ENCODE data around the gene CFAP91.

CFAP91 gene

DNA sequence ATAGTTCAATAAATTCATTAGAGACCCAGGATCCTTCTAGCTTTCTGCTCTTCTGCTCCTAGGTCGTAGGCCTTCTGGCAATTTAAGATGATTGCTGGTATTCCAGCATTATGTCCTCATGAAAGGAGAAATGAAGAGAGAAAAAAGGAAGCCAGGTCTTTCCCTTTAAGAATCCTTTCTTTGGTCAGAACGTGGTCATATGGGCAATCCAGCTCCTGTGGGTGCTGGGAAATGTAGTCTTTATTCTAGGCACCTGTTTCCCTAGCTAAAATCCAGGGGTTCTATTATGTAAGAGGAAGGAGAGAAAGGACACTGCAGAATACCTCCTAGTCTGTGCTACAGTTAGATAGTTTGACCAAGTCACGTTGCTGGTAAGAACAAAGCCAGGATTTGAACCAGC, 43.6 kb downstream of the CFAP91 start:
- DNase-seq = no peak

DNA sequence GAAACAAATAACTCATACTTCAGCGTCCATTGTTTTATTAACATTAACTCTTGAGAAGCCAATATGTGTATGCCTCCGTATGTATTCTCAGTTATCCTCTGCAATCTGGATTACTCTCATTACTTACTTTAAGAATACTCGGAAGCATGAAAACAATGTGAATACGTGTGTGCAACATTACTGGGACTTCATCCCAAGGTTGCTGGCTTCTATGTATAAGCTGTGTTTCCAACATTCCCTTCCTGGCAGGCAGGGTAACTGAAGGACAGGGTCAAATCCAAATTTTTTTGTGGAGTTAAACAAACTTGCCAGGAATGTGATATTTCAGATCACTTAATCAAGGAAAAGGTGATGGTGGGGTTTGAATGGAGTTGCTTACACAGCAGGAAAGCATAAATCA, 44.5 kb downstream of the CFAP91 start:
- no peak for DNase-seq

DNA sequence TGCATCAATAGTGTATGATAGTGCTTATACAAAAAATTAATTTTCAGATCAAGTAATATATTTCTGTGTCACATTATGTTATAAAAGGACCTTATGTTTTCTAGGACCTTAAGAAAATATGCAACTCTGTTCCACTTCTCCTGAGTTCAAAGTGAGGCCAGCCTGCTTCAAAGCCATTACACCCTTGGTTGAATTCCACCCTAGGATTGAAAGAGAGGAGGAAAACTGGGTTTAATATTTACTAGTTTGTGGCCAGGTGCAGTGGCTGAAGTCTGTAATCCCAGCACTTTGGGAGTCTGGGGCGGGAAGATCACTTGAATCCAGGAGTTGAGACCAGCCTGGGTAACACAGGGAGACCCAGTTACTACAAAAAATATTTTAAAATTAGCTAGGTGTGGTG, 46.2 kb downstream of the CFAP91 start:
- no peak for DNase-seq

DNA sequence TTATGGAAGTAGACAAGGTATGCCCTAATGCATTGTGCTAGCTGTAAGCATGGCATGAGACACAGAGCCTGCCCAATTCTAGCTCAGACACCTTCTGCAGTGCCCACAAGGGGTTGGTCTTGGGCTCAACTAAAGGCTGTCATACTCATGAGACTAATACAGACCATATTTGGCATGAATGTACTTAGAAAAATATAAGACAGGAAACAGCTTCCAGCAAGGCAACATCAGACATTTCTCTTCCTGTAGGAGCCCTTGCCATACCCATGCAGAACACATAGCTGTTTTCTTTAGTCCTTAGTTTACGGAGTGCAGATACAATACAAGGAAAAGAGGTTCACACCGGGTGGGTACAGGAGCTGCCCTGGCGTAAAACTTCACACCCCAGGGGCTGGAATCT, 48.6 kb downstream of the CFAP91 start:
- no peak for DNase-seq
